HK-2 (cell line): ENCODE results near the gene CRAT.

Experiments used
- DNase-seq: peaks from one replicate; pipeline ENCODE4 v3.0.0-alpha.2; 2018; ENCODE audit not compliant: unreplicated experiment

The CRAT gene

DNA sequence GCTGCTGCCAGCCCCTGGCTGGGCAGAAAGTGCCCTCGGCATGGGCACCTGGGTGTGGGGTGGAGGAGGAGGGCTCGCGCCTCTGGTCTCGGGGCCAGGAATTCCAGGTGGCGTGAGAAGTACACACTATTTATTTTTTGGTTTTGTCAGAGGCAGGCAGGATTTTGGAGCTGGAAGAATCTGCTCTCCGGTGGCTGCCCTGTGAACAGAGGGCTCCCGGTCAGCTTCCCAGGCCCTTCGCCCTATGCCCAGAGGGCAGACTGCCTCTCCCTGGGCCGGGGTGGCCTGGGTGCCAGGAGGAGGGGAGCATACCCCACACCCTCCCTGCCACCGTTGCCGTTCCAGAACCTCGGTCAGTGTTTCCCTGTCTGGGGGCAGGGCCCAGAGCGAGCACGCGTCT lies 21.3 kb downstream of the CRAT start:
- DNase-seq: no peak

DNA sequence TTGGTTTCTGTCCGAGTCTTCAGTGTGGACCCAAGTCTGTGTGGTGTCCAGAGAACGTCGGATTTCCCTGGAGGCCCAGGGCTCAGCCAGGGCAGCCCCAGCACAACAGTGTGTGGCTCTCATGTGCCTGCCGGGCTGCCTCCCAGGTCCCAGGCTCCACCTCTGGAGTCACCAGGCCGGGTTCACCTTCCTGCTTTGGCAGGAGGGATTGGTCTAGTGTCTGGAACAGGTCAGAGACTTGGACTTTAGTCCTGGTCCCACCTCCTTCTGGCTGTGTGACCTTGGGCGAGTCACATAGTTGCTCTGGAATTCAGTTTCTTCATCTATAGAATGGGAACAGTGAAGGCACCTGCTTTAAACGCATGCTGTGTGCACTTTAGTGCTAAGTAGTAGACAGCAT lies 26.5 kb downstream of the CRAT start:
- no peak for DNase-seq

DNA sequence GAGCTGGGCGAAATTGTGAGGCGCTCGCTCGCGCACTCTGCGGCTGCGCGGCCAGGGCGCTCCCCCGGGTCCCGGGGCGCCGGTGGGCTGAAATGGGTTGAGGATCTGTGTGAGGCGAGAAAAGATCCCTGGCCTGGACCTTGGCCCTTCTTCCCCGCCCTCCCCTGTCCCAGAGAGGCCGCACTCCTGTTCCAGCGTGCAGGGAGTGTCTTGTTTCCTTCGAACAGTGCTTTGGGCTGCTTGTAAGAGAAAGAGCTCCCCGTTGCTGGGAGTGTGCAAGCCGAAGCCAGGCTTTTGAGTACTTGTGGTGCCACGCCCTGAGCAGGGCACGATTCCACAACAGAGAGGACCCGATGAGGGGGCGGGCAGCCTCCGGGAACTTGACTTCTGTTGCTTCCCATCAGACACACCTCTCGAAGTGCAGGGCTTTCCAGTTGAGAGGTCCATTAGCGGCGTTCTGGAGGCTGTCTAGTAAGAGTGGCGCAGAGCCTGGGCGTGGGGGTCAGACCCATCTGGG lies 29.1 kb downstream of the CRAT start:
- no peak for DNase-seq

DNA sequence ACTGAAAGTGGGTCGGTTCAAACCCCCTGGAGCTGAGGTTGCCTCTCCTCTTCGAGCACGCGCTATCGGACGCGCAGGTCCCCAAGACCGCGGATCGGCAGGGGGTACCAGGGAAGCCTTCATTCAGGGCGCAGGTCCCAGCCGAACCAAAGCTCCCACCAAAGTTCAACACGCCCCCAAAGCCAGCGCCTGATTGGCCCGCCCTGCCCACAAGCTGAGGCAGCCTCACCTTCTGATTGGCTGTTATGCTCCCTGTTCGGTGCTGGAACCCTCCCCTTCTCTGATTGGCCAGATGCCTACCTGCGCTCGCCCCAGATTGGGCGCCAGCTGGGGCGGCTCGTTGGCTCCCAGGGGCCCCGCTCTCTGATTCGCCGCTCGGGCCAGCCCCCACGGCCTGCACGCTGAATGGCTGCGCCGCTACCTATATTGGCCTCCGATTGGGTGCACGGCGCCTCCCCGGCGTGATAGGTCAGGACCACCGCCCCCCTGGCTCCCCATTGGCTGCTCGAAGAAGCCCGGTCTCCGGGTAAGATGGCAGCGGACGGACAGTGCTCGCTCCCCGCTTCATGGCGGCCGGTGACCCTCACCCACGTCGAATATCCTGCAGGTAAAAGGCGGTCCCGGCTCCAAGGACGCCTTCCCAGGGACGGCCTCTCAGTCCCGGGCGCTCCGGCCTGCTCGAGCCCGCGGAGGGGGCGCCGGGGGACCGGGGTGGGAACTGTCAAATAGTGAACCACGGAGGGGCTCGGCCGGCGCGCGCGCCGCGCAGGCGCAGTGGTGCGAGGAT lies 29.8 kb downstream of the CRAT start, which contains the start of gene DOLPP1:
Gene DOLPP1 (plus strand): TSS at position 511 of the 787 bp plus-strand sequence. CDS start 21 bp downstream, at position 532.
- peak; percentile 100 for DNase-seq

DNA sequence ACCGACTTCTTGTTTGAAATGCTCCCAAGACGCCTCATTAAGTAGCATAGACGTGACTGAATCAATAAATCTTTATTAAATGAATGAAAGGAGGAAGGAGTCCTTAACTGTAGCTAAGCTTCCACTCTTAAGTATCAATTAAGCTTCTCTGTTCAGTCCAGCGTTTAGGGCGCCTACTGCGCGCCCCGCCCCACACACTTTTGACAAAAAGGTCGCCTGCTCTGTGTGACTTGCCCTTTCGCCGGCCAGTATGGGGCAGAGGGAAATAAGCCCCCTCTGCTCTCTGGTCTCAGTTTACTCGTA lies 30.3 kb downstream of the CRAT start:
- no peak for DNase-seq

DNA sequence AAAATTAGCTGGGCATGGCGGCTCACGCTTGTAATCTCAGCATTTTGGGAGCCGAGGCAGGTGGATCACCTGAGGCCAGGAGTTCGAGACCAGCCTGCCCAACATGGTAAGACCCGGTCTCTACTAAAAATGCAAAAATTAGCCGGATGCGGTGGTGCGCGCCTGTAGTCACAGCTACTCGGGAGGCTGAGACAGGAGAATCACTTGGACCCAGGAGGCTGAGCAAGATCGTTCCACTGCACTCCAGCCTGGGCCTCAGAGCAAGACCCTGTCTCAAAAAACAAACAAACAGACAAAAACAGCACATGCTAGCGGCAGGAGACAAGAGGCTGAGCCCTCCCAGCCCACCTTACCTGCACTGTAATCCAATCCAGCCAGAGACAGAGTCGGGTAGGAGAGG lies 30.8 kb downstream of the CRAT start:
- DNase-seq: no peak

DNA sequence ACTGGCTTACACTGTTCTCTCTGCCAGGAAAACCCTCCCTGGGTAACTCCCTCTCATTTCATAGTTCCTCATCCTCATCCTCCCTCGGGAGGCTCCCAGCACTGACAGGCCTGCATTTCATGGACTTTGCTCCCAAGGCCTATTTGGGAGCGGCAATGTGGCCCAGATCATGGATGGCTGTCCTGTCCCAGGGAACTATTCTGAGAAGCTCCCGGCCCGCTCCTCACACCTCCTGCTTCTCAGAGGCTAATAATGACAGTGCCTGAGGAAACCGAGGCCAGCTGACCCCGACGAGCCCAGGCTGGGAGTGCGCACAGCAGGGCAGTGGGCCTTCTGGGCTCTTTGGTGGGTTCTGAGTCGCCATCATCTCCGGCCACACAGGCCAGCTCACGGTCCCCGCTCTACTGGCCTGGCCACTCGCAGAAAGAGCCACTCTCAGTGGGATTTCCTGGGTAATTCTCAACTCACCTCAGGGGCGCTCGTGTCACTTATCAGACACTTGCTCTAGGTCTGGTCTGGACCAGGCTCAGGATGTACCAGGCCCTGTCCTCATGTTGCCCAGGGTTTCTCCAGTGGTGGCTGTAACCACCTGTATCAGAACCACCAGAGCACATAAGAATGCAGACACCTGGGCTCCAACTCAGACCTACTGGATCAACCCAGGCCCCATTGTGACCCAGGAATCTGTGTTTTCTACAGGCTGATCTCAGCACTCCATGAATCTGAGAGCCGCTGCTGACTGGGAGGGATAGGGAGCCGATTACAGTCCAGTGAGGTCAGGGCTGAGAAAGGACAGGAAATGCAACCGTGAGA lies 31.7 kb downstream of the CRAT start:
- DNase-seq: no peak

DNA sequence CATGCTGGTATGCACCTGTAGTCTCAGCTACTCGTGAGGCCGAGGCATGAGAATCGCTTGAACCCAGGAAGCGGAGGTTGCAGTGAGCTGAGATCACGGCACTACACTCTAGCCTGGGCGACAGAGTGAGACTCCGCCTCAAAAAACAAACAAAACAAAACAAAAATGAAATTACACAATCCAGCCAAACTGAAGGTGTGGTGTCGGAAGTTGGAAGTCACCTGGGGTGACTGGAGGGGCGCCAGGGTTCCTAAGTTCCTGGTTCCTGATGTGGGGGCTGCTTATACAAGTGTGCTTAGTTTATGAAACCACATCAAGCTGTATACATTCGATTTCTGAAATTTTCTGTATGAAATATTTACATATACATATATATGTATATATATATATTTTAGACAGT lies 33.4 kb downstream of the CRAT start:
- no peak for DNase-seq

DNA sequence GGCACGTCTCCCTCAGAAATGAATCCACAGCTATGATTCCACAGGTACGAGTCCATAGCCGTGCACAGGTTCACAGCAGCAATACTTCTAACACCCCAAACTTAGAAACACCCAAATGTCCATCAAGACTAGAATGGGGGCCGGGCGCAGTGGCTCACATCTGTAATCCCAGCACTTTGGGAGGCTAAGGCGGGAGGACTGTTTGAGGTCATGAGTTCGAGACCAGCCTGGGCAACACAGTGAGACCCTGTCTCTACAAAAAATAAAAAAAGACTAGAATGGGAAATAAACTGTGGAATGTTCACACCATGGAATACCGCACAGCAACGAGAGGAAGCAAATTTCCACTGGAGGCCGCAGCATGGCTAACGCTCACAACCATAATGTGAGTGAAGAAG lies 34.0 kb downstream of the CRAT start:
- no peak for DNase-seq

DNA sequence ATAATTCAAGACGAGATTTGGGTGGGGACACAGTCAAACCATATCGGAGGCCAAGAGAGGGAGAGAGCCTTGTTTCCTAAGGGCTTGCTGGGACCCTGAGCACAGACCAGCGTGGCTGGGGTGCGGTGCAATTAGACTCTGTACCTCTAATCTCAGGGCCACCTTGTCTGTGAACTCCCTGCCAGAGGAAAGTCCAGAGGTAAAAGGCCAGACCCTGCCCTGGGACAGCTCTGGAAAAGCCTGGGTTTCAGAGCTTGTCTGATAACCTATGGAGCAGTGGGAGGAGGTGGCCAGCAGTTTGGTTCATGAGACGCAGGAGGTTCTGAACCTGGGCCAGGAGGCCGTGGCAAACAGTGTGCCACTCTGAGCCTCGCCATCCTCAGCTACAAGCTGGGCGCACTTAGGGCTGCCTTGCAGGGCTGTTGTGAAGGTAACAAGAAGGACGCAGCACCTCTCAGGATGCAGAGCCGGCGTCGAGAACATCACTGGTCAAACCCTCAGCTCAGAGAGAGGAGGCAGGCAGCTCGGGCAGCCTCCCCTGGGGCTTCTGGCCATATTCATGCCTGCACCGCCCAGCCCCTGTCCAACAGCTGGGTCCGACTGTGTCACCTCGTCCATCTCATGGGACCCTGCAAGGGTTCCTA lies 34.5 kb downstream of the CRAT start:
- no peak for DNase-seq

DNA sequence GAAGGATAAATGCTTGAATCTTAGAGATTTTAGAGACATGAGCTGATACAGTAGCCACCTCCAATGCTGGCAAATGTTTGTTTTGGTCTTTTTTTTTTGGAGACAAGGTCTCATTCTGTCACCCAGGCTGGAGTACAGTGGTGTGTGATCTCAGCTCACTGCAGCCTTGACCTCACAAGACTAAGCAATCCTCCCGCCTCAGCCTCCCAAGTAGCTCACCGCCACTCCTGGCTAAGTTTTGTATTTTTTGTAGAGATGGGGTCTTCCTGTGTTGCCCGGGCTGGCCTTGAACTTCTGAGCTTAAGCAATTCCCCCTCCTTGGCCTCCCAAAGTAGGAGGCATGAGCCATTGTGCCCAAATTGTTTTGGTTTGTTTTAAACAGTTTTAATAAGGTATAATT lies 36.5 kb downstream of the CRAT start:
- no peak for DNase-seq

DNA sequence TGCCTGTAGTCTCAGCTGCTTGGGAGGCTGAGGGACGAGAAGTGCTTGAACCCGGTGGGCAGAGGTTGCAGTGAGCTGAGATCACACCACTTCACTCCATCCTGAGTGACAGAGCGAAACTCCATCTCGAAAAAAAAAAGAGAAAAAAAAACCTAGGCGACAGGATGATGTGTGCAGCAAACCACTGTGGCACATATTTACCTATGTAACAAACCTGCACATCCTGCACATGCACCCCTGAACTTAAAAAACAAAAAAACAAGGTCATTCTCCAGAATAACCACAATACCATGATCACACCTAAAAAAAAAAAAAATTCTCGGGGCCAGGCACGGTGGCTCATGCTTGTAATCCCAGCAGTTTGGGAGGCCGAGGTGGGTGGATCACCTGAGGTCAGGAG lies 37.2 kb downstream of the CRAT start:
- DNase-seq: no peak

DNA sequence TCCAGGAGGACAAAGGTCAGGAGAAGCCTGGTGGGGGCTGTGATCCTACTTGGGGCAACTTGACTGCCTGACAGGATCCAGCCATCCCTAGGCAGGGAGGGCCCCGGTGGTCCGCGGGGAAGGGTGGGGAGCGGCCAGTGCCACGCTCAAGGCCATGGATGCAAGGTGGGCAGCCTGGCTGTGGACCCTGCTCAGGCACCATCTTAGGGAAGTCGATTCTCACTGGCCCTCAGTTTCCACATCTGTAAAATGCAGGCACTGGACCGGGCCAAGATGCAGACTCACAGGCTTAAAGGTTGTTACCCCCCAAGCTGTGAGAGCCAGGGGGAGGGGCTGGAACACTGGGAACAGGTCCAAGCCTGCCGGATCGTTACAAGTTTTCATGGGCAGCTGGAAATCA lies 38.4 kb downstream of the CRAT start:
- no peak for DNase-seq

DNA sequence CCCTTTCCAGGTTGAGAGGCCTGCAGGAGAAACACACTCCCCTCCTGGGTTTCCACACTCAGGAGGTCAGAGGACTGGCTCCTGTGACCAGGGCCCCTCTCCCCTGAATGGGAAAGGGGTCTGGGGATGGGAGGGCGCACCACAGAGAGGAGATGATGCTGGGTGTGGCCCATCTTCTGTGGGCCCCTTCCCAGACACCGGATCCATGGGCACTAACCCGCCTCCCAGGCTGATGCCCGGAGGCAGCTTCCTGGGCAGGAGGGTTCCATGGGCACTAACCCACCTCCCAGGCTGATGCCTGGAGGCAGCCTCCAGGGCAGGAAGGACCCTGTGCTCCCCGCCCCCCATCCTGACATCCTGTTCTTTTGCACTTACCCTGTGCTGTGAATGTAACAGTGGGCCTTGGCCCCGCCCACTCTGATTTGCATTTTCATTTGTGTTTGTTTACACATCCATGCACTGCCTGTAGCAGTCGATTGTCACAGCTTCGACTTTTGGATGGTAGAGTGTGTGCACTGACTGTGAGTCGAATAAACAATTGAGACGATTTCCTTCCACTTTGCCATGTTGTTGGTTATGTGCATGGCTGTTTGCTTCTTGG lies 39.0 kb downstream of the CRAT start:
- no peak for DNase-seq

DNA sequence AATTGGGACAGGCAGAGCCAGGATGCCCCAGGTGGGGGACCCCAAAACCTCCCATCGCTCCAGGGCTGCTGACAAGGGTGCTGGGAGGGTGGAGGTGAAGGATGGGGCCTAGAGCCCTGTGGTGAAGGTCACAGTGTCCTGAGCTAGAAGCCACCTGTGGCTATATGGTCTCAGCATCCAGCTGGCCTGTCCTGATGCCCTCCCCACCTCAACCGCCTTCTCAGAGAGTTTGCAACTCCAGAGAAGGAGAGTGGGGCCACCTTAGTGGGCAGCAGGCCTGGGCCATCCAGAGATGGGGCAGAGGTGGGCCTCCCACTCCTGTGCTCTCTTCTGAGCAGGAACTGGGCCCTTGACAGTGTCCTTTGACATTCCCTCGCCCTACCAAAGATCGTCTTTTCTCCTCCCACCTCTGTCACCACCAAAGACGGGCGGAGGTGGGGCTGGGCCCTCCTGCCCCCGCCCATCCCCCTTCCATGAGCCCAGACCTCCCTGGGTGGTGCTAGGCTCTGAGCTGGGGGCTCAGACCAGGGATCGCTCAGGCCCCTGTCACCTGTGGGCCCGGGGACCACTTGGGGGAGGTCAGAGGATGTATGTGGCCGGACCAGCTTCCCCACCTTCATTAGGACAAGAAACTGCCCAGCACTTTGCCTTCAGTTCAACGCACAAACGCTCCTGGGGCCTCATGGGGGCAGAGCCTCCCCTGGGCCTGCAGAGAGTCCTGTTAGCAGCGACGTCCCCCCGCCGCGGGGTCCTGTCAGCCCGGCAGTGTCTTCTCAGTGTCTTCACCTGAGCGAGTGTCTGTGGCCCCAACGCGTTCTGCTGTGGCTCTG lies 39.7 kb downstream of the CRAT start:
- no peak for DNase-seq

DNA sequence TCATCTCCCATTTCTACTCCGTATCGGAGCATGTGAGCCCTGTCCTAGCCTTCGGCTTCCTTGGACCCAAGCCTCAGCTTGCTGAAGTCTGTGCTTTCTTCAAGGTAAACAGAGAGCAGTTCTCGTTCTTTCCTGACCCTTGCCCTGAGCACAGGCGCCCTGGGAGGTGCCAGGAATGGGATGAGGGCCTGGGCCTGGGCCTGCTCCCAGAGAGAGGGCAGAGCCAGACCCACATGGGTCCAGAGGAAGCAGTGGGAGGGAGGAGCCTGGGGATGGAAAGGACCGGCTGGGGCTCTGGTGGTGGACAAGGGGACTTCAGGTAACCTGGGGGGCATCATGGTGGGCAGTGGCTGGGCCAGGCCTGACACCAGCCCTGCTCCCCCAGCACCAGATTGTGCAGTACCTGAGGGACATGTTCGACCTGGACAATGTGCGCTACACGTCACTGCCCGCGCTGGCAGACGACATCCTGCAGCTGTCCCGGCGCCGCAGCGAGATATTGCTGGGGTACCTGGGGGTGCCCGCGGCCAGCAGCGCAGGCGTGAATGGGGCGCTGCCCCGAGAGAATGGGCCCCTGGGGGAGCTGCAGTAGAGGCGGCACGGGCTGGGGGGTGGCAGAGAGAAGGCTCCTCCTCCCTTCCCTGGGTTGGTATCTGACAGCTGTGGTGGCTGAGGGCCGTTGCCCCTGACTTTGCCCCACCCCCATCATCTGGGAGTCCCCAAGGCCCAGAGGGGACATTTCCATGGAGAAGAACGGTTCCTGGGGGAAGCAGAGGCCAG lies 40.5 kb downstream of the CRAT start:
- DNase-seq: no peak

DNA sequence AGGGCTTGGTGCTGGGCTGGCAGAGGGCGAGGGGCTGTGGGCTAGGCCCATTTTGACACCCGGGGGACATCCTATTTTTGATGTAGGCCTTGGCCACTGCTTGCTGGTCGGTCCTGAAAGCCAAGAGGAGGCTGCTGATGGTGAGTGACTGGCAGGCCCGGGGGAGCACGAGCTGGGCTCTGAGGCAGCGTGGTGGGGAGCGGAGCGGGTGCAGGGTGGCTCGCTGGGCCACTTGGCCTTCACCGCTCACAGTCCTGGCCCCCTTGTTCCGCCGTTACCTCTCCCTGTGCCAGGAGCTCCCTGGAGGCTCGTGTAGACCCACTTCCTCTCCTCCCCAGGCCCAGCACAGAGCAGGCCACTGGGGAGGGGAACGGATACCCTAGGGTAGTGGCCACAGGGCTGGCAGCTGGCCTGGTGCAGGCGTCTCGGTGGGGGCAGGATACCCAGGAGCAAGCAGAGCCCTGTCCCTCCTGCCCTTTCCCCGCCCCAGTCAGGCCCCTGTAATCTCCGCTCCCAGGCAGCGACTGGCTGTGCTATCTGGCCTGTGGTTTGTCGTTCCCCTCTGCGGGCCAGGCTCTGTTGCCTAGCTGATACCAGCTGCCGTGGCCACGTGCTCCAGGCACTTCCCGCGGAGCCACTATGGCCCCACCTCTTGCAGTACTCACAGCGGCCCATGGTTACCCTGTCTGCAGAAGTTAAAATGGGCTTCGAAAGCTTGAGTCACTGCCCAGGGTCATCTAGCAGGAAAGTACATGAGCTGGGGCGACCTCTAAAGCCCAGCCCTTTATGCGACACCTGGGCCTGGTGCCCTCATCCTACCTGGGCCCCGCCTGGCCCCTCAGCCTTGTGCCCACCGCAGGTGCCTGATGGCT lies 41.4 kb downstream of the CRAT start:
- DNase-seq: no peak

DNA sequence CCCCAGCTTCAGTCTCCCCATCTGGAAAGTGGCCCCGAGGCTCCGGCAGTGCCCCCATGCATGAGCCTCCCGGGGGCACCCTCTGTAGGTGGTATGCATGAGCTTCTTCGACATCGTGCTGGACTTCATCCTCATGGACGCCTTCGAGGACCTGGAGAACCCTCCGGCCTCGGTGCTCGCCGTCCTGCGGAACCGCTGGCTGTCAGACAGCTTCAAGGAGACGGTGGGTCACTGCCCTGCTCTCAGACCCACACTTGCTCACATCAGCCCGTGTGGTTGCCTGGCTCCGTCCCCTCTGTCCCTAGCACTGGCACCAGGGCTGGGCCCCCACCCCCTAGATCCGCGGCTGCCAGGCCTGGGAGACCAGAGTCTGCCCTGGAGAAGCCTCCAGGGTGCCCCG lies 42.5 kb downstream of the CRAT start:
- DNase-seq: no peak

DNA sequence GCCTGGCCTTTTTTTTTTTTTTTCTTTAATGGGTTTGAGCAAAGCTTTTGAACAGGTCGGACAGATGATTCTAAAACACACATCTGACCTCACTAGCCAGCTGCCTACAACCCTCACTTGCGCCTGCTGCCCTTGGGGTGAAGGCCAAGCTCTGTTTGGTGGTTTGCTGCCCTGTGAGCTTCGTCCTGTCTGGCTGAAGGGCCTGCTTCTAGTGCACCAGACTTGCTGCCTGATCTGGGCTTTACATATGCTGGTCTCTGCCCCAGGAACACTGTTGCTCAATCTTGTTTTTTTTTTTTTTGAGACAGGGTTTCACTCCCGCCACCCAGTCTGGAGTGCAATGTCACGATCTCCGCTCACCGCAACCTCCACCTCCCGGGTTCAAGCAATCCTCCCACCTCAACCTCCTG lies 46.1 kb downstream of the CRAT start:
- DNase-seq: no peak

DNA sequence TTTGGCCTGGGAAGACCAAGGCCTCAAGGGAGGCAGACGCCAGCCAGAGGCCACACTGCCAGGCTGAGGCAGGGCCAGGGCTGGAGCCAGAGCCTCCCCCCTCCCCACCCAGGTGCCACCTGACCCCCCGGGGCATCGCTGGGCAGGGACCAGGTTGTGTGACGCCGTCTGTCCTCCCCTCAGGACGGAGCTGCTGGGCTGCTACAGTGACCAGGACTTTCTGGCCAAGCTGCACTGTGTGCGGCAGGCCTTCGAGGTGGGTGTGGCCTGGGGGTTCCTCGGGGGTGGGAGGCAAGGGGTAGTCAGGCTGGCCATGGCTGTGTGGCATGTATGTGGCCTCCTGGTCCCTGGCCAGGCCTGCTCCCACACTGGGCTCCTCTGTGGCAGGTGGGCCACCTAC lies 47.5 kb downstream of the CRAT start:
- no peak for DNase-seq
